TTC549 (cell line): ENCODE data around the gene KCNJ9.
"Not testable (repeated sequence)": the region's sequence is repeated elsewhere in the genome, so short reads cannot be mapped to it uniquely, and the experiment has no call there.

Experiments
- FAIRE-seq: peaks from 2 replicates; lab custom pipeline; 2012; peaks lifted over from hg19 to GRCh38; lab: Jason Lieb, UNC

KCNJ9 gene

DNA sequence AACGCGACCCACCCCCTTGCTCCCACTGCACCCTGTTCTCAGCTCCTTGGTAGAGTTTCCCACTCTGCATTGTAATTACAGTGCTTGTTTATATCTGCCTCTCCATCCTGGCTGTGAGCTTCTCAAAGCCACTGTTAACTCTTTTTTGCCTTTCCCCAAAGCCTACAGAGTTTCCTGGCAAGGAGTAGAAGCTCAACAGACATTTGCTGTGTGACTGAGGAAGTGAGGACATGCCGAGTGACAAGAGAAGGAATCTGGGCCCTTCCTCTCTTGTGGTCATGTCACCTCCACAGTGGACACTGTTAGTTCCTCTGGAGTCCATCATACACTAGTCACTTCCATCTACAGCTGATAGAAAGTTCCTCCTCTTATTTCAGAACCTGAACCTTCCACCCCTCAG is 23.1 kb downstream of the KCNJ9 start:
- FAIRE-seq: no peak

GRCh38 chr1:160105155-160105554 is 23.8 kb downstream of the KCNJ9 start:
- FAIRE-seq: no peak

- no peak for FAIRE-seq
These were observed 26.2 kb downstream of the KCNJ9 start for GRCh38 chr1:160107512-160107911.

DNA sequence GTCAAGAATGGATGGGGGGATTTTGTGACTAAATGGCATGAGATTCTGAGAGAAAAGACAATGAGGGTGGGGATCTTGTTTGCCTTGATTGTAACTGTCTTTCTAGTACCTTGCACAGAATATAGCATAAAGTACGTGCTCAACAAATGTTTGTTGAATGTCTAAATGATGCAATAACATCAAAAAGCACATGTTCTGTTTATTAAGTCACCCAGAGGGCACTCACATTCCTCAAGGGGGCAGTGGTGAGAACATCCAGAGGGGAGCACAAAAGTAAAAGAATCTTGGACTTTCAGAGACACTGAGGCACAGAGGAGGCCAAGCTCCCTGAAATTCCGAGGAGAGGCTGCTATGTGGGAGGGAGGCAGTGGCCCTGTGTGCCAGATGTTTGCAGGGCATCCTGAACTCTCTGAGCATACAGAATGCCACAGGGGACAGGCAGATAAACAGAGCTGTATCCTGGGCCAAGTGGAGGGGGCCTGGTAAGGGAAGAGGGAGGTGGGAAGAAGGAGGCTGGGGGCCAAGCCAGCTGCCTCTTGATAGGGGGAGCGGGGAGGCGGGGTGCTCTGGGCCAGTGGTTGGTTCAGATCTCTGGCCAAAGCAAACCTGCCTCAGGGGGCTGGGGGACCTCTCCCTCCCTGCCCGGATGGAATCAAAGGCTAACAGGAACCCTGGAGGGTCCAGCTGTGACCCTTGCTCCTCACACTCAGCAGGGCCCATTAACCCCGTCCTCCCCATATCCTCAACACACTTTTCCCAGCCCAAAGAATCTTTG is 27.7 kb downstream of the KCNJ9 start:
- FAIRE-seq: no peak

DNA sequence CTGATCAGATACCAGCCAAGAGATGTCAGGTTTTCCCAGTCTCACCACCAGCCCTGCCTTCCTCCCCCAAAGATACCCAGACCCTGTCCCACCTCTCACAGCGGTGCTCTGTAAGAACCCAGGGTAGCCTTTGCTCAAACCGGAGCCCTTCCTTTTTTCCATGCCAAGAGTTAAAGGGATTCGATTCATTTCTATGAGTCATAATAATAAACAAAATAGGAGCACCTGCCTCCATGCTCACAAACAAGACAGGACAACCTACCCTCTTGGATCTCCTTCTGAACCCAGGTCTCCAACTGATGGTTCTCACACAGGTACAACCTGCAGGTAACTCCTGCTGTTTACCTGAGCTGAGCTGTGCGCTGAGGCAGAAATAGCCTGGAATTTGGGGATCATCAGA is 28.3 kb downstream of the KCNJ9 start:
- FAIRE-seq: no peak

GRCh38 chr1:160111462-160111861 is 30.1 kb downstream of the KCNJ9 start:
- FAIRE-seq: not testable (repeated sequence)

DNA sequence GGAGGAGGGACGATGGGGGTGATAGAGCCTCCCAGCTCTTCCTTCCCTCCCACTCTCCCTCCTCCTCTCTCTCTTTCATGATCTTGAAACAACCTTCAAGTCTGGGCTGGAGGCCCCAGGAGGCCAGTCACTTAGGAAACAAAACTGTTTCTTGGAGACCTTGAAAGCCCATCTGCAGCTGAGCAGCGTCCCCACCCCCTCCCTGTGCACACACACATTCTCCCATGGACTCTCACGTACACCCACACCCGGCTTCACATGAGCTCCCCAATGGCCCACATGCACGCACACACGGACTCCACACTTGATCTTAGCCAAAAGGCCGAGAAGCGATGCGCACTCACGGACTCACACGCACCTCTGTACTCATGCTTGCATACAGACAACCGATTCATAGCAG is 31.0 kb downstream of the KCNJ9 start:
- no peak for FAIRE-seq

GRCh38 chr1:160113407-160113806 is 32.1 kb downstream of the KCNJ9 start:
- FAIRE-seq: no peak

- FAIRE-seq: no peak
These were observed 32.7 kb downstream of the KCNJ9 start for GRCh38 chr1:160114085-160114484.

DNA sequence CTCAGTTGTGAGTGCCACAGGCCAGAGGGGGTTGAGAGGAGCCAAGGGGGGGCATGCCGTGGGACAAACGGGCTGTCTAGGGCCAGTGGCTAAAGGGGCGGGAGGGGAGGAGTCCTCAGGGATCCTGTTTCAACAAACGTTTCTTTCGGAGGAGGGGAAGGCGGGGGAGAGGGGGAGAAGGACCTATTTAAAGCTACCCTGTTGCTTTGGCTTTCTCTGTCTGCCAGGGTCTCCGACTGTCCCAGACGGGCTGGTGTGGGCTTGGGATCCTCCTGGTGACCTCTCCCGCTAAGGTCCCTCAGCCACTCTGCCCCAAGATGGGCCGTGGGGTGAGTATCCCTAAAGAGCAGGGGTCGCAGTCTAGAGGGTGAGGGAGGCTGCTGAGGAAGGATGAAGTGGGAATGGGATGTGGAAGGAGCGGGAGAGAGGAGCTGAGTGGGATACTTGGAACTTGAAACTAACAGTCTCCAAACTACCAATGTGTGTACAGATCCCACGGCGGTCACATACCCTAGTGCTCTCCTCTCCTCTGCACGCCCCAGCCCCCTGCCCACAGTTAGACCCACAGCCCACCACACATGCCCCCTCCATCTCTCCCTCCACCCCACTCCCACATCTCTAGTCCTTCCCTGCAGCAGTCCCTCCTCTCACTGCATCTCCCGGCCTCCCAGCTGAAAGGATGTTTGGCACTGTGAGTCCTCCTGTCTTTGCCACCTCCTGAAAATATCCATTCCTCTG is 34.4 kb downstream of the KCNJ9 start, which contains the start of gene ATP1A2:
Gene ATP1A2 (plus strand): TSS at position 215 of the 738 bp plus-strand sequence. CDS start 103 bp downstream, at position 318.
- no peak for FAIRE-seq

GRCh38 chr1:160116283-160117147 is 35.2 kb downstream of the KCNJ9 start:
- FAIRE-seq: no peak

- no peak for FAIRE-seq
These were observed 36.0 kb downstream of the KCNJ9 start for GRCh38 chr1:160117300-160117699.

- FAIRE-seq: no peak
These were observed 36.4 kb downstream of the KCNJ9 start for GRCh38 chr1:160117709-160118183.

- no peak for FAIRE-seq
These were observed 37.6 kb downstream of the KCNJ9 start for GRCh38 chr1:160118928-160119327.

GRCh38 chr1:160120797-160121196 is 39.5 kb downstream of the KCNJ9 start:
- FAIRE-seq: no peak

GRCh38 chr1:160121388-160121787 is 40.0 kb downstream of the KCNJ9 start:
- FAIRE-seq: no peak

- no peak for FAIRE-seq
These were observed 41.7 kb downstream of the KCNJ9 start for GRCh38 chr1:160122978-160123495.

DNA sequence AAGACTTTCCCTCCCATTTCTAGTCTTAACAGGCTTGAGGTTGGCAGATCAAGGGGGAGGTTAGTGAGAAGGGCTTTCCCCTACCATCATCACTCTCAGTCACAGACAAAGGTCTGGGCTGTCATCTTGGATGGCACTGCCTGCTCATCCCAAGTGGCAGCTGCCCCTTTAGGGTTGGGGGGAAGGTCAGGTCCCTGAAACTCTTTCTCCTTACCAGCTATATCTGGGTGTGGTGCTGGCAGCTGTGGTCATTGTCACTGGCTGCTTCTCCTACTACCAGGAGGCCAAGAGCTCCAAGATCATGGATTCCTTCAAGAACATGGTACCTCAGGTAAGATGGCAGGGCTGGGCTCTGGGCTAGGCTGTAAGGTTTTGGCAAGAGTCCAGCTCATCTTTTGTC is 42.4 kb downstream of the KCNJ9 start:
- no peak for FAIRE-seq

DNA sequence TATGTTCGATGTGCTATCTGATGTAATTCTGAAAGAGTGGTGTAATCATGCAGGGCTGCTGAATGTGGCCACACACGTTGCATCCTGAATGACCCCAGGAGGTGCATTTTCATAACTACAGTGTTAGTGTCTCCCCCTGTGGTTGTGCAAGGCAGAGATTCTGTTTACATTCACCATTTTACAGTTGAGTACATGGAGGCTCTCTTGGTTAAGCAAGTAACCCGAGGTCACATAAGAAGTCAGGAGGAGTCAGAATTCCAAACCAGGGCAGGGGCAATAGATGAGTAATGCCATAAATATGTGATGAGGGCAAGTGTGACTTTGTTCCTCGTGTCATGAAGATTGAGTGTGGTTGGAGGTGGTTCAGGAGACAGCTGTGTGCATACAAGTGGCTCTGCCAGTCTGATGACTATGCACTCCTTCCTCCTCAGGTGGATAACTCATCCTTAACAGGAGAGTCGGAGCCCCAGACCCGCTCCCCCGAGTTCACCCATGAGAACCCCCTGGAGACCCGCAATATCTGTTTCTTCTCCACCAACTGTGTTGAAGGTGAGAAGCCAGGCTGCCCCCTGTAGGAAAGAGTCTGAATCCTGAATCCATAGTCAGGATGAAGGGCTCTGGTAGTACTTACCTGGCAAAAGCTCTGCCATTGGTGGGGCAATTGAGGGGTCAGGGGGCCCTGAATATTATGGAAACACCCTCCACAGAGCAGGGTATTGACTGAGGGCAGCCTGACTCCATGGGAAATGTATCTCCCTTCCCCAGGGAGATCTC is 43.6 kb downstream of the KCNJ9 start:
- no peak for FAIRE-seq

GRCh38 chr1:160125746-160126145 is 44.4 kb downstream of the KCNJ9 start:
- FAIRE-seq: no peak

GRCh38 chr1:160126342-160126741 is 45.0 kb downstream of the KCNJ9 start:
- not testable (repeated sequence) for FAIRE-seq
